GM19467 (cell line): Measurements from ENCODE around the gene MOCS1.

Experiments
- ATAC-seq: cut with Tn5 transposase; IDR thresholded peaks from one replicate; pipeline ENCODE4 v1.9.1; 2021; ENCODE audit warnings: mild to moderate bottlenecking, moderate library complexity; ENCODE audit not compliant: unreplicated experiment

MOCS1 gene

GRCh38 chr6:39925931-39926290, 8.4 kb downstream of the MOCS1 start:
- ATAC-seq, result no peak

DNA sequence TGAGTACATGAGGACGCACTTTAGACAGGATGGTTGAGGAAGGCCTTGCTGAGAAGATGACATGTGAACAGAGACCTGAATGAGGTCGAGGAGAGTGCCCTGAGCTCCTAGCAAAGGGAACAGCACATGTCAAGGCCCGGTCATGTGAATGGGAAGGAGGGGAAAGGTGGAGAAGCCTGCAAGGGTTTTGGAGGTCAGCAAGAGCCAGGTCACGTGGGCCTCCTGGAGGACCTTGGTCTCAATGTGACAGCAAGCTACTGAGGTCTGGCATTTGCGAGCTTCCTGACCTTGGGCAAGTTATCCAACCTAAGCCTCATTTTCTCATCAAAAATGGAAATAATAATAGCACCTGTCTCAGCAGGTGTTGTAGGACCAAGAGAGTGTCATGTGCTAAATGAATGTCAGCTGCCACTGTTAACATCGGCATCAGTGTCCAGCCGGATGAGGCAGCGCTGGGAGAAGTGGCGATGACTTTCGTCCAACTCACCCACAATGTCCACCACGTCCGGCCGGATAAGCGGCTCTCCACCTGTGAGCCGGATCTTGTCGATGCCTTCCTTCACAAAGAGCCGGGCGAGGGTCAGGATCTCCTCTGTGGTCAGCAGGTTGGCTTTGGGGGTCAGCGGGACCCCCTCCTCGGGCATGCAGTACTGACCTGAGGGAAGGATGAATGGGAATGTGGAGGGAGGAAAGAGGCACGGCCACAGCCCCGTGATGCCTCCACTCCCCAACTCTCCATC, 8.9 kb downstream of the MOCS1 start:
- no peak for ATAC-seq

DNA sequence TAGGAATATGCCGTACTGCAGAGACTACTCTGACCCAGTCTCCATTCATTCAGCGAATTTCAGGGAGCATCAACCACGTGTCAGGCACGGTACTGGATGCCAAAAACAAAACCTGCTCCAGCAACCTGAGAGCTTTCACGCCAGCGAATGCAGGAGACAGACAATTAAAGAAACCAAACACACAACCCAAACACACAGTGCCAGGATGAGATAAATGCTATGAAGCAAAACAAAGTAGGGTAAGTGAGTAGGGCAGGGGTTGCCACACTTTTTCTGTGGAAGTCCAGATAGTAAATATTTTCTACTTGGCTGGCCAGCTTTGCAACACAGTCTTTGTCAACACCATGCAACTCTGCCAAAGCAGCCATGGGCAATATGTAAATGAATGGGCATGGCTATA, 10.0 kb downstream of the MOCS1 start:
- no peak for ATAC-seq

- ATAC-seq, result no peak
These were observed 10.4 kb downstream of the MOCS1 start for GRCh38 chr6:39923861-39924260.

GRCh38 chr6:39923394-39923793, 10.9 kb downstream of the MOCS1 start:
- ATAC-seq, result no peak

DNA sequence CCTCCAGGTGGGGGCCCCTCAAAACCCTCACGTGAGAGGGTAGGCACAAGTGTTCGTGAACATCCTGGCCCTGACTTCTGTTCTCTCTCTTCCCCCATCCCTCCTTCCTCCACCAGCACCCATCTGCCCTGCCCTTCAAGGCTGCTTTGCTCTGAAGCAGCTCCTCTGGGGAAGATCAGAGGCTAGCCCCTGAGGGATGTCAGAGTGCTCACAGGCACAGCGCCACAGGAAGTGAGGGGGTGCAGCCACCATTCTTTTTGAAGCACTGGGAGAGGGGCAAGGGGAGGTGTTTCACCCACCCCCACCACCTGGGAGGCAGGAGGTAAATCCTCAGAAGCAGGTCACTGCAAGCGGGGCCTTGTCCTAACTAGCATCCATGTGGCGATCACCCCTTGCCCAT, 11.4 kb downstream of the MOCS1 start:
- no peak for ATAC-seq

DNA sequence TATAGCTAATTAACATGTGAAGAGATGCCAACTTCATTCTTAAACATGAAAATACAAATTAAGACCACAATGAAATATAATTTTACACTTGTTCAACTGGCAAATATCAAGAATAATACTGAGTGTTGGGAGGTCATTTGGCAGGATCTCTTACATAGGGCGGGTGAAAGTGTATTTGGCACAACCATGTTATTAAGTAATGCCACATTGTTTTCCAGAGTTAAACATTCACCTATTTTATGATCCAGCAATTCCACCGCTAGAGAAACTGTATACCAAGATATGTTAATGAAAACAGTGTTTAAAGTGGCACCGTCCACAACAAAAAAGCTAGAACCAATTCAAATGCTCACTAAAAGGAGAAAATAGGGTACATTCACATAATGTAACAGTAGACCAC, 14.1 kb downstream of the MOCS1 start:
- no peak for ATAC-seq

DNA sequence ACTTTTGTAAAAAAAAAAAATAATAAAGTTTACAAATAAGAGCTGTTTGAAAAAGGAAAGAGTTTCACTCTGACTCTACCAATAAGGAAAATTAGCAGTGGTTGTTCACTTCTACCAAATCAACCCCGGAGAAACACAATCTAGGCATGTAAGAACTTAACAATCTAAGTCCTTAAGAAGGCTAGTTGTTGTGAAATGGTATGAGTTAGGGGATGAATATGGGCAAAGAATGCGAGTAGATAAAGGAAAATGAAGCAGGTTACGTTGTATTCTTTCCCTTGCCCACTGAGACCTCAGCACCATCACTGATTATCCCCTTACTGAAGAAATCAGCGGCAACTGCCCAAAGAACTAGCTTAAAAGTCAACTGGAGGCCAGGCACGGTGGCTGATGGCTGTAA, 15.4 kb downstream of the MOCS1 start:
- ATAC-seq, result no peak

DNA sequence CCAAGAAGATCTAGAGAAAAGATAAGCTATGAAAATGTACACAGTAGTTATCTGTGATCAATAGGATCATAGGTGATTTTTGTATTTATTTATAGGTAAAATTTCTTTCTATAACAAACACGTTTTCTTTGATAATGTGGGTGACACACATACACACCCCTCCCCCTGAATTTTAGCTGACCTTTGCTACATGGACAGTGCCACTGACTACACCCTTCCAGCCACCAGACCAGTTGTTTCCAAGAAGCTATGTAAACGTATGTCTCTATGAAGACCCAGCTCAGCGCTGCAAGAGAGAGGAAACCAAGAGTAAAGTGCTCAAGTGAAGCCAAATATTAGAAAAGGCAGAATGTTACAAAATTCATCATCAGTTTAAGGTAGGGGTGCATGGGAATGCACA, 16.3 kb downstream of the MOCS1 start:
- ATAC-seq, result no peak

GRCh38 chr6:39917329-39917728, 16.9 kb downstream of the MOCS1 start:
- no peak for ATAC-seq

- no peak for ATAC-seq
These were observed 18.4 kb downstream of the MOCS1 start for GRCh38 chr6:39915866-39916265.

- ATAC-seq, result no peak
These were observed 20.0 kb downstream of the MOCS1 start for GRCh38 chr6:39914239-39914638.

GRCh38 chr6:39913391-39913916, 20.8 kb downstream of the MOCS1 start:
- no peak for ATAC-seq

- ATAC-seq, result no peak
These were observed 21.8 kb downstream of the MOCS1 start for GRCh38 chr6:39912446-39912845.

DNA sequence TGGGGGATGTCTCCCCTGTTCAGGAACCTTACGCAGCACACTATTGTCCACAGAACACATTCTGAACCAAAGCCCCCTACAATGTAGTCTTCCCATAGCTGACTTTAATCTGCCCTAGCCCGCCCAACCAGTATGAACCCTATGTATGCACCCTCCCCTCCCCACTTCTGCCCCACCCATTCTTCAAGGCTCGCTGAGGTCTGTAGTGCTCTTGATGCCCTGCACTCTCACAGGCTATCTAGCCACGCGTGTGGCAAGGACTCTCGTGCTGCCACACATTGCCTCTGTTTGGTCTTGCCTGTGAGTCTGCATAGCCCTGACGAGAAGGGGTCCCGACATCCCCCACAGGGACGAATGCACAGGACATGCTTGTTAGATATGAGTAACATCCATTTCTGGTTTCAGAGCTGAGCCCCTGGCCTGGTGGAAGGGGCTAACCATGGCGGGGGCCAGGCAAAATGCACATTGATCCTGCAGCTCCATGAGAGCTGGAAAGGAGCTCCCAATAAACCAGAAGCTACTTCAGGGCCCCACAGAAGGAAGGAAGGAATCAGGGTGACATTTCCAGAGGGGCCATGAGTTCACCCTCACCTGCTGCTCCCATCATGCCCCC, 22.6 kb downstream of the MOCS1 start:
- ATAC-seq, result no peak

GRCh38 chr6:39910744-39911143, 23.5 kb downstream of the MOCS1 start:
- ATAC-seq, result no peak

GRCh38 chr6:39910164-39910563, 24.1 kb downstream of the MOCS1 start:
- ATAC-seq, result no peak

DNA sequence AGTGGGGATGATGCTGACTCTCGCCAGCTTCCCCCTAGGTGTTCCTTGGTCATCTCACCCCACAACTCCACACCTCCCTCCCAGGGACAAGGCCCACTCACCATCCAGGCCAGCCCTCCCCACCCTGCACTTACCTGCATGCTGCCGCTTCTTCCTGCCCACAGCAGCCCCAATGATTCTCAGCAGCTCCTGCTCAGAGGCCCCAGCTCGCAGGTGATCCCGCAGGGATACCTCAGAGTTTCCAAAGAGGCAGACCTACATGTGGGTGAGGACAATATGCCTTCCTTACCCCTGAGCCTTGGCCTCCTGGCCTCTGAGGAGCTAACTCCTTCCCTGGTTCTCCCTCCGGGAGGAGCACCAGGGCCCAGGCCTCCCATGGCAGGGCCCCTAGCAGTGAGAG, 24.6 kb downstream of the MOCS1 start:
- ATAC-seq, result no peak

DNA sequence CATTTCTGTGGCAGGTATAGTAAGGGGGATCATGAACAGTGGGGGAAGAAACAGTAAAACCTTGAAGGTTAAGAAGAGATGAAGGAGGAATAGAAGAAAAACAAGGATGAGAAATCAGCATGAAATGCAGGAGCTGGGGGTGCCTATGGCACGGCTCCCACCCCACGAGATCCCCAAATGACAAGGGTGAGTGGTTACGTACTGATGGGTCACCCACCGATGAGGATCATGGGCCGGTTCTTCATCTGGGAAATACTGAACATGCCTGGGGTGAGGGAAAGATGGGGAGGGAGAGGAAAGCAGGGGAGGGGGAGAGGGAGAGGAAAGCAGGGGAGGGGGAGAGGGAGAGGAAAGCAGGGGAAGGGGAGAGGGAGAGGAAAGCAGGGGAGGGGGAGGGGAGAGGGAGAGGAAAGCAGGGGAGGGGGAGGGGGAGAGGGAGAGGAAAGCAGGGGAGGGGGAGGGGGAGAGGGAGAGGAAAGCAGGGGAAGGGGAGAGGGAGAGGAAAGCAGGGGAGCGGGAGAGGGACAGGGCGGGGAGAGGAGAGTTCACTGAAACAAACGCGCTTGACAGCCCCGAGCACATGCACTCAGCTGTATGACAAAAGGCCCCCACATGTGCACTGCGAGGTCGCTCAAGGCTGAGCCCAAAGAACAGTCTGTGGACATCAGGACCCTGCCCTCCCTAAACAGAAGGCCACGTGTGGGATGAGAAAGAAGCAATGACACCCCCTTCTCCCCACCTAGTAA, 25.3 kb downstream of the MOCS1 start:
- ATAC-seq, result no peak

- ATAC-seq, result no peak
These were observed 26.2 kb downstream of the MOCS1 start for GRCh38 chr6:39907871-39908575.

GRCh38 chr6:39906318-39906761, 27.9 kb downstream of the MOCS1 start:
- ATAC-seq, result no peak
